GM18499 (cell line): ENCODE data around the gene LYRM7.
"Not testable (repeated sequence)": the region's sequence is repeated elsewhere in the genome, so short reads cannot be mapped to it uniquely, and the experiment has no call there.

Source experiments
- ATAC-seq: cut with Tn5 transposase; IDR thresholded peaks from one replicate; pipeline ENCODE4 v1.9.1; 2021; ENCODE audit warnings: moderate number of reproducible peaks; ENCODE audit not compliant: insufficient read depth, unreplicated experiment

LYRM7 gene

DNA sequence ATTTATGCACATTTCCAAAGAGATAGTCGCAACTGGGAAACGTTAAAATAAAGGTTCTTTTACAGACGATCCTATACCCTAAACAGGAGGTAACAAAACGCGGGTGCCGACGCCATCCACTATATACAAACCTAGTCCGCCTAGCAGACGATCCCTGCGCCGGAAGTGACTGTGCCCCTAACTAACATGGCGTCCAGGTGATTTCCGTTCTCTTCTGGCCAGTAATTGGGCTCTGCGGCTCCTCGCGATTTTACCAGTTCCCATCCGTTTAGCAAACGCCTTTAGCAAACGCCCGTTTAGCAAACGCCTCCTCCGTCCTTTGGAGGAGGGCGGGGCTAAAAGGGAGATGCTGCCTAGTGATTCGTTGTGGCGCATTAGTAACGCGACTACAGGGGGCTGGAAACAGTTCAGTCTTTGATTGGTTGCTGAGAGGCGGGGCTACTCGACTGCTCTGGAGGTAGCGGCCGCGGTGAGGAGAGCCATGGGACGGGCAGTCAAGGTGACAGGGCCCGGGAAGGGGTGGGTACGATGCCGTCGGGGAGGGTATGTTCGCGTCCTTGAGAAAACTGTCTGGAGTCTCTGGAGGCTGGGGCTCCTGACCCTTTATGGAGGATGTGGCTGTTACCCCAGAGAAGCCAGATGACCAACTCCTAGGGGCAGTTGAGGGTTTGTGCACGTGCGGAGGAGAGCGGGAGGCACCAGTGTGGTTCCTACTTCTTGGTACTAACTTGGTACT, at the start of gene LYRM7:
Gene LYRM7 (plus strand): TSS at position 405 of the 736 bp plus-strand sequence. CDS start 77 bp downstream, at position 482.
- ATAC-seq = peak; percentile 94

DNA sequence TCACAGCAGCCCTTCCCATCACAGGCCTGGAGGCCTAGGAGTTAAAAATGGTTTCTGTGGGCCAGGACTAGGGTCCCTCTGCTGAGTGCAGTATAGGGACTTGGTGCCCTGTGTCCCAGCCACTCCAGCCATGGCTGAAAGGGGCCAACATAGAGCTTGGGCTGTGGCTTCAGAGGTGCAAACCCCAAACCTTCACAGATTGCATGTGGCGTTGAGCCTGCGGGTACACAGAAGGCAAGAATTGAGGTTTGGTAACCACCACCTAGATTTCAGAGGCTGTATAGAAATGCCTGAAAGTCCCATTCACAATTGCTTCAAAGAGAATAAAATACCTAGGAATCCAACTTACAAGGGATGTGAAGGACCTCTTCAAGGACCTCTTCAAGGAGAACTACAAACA, 43.5 kb upstream of the LYRM7 start:
- not testable (repeated sequence) for ATAC-seq

DNA sequence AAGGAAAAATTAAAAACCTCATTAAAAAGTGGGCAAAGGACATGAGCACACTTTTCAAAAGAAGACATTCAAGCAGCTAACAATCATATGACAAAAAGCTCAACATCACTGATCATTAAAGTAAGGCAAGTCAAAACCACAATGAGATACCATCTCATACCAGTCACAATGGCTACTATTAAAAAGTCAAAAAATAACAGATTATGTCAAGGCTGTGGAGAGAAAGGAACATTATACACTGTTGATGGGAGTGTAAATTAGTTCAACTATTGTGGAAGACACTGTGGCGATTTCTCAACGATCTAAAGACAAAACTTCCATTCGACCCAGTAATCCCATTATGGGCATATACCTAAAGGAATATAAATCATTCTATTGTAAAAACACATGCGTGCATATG, 41.4 kb upstream of the LYRM7 start:
- ATAC-seq = no peak

DNA sequence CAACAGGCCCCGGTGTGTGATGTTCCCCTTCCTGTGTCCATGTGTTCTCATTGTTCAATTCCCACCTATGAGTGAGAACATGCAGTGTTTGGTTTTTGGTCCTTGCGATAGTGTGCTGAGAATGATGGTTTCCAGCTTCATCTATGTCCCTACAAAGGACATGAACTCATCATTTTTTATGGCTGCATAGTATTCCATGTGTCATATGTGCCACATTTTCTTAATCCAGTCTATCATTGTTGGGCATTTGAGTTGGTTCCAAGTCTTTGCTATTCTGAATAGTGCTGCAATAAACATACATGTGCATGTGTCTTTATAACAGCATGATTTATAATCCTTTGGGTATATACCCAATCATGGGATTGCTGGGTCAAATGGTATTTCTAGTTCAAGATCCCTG, 37.7 kb upstream of the LYRM7 start:
- ATAC-seq = not testable (repeated sequence)

DNA sequence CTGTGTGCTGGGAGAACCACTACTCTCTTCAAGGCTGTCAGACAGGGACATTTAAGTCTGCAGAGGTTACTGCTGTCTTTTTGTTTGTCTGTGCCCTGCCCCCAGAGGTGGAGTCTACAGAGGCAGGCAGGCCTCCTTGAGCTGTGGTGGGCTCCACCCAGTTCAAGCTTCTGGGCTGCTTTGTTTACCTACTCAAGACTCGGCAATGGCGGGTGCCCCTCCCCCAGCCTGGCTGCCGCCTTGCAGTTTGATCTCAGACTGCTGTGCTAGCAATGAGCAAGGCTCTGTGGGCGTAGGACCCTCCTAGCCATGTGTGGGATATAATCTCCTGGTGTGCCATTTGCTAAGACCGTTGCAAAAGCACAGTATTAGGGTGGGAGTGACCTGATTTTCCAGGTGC, 32.3 kb upstream of the LYRM7 start:
- not testable (repeated sequence) for ATAC-seq

DNA sequence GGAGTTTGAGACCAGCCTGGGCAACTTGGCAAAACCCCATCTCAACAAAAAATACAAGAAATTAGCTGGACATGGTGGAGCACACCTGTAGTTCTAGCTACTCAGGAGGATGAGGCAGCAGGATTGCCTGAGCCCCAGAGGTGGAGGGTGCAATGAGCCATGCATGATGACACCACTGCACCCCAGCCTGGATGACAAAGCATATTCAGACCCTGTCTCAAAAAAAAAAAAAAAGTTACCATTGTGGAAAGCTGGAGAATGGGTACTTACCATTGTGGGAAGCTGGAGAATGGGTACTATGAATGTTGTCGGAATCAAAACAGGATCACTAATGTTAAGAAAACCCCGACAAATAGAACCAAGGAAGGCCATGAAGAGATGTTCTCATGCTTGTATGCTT, 31.4 kb upstream of the LYRM7 start:
- no peak for ATAC-seq

DNA sequence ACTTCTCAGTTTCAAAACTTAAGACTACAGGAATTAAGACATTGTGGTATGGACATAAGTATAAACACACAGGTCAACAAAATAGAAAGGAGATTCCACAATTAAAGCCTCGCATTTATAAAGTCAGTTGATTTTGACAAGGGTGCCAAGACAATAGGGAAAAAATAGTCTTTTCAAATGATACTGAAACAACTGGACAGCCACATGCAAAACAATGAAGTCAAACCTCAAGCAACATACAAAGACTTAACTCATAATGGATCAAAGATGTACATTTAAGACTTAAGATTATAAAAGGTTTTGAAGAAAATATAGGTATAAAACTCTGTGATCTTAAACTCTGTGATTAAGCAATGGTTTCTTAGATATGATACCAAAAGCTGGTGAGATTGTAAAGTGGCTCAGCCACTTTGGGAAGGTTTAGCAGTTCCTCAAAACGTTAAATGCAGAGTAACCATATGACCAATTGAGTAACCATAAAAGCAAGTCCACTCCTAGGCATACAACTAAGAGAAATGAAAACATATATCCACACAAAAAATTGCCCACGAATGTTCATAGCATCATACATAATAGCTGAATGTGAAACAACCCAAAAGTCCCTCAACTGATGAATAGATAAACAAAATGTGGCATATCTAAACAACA, 27.6 kb upstream of the LYRM7 start:
- peak; percentile 54 for ATAC-seq

DNA sequence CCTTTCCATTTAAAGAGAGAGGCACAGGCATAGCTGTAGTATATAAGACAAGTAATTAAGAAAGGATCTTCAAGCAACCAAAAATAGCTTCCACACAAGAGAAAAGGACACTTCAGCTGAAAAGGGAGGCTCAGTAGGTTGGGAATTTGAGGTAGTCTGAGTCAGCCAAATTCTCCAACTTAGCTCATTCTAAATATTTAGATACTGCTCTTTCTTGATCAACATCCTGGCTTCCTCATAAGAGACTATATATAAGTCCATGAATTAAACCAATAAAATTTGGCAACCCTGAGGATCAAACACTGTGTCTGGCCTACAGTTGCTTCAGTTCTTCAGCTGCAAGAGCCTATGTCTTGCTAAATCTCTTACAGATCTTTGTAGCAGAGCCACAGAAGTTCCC, 23.5 kb upstream of the LYRM7 start:
- no peak for ATAC-seq

DNA sequence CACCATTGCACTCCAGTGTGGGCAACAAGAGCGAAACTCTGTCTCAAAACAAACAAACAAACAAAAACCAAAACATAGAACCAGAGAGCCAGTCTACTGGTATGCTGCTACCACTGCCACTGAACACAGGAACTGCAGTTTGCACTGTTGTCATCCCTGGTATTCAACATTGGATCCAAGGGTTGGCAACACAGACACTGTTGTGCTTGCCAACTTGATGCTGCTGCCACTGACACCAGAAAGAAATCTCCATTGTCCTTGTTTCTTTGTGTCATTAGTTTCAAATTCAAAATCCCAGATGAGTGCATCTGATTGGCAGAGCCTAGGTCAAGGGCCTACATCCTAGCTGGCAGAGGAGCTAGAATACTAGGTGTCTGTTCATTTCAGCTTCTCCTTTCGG, 21.9 kb upstream of the LYRM7 start:
- no peak for ATAC-seq

DNA sequence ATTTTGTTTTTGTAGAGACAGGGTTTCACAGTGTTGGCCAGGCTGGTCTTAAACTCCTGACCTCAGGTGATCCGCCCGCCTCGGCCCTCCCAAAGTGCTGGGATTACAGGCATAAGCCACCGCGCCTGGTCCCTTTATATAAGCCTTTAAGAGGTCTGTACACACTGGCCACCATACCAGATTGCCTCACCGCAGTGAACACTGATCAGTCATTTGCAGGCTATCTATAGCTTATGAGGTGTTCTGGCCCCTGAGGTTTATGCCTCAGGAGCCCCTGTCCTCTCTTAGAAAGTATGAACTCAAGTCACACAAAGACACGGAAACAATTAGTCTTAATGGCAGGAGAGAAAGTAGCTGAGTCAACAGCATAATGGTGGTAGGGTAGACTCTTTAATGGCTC, 20.3 kb upstream of the LYRM7 start:
- ATAC-seq = no peak

DNA sequence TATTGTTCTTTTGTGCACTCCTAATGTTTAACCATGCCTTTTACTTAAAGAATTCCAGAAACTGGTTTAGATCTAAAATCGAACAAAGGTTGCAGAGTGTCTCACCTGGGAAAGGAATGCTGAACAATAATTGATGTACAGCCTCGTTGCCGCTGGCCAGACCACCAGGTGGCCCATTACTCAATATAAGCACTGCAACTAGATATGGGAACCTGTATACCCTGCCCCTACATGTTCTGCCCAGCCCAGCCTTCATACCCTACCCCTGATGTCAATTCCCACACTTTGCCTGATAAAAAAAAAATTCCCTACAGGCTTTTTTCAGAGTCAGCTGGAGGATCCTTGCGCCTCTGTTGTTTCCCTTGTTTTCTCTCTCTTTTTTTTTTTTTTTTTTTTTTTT, 19.5 kb upstream of the LYRM7 start:
- ATAC-seq = no peak

DNA sequence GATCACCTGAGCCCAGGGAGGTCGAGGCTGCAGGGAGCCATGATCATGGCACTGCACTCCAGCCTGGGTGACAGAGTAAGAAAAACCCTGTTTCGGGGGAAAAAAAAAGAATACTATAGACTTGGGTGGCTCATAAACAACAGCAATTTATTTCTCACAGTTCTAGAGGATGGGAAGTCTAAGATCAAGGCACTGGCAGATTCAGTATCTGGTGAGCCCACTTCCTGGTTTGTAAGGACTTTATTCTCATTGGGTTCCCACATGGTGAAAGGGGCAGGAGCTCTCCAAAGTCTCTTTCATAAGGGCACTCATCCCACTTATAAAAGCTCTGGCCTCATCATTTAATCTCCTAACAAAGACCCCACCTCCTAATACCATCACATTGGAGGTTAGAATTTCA, 14.4 kb upstream of the LYRM7 start:
- ATAC-seq = no peak

DNA sequence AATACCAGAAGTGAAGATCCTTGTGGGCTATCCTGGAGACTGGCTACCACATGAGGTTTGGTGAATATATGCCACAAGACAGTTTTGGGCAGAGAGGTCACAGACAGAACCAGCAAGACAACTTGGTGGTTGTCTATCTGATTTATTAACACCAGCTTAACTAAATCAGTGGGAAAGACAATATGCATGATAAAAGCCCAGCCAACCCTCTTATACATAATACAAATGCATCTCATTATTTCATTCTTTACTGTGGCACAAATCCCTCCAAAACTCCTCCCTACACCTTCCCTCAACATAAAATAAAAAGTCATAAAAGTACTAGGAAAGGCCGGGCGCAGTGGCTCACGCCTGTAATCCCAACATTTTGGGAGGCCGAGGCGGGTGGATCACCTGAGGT, 13.8 kb upstream of the LYRM7 start:
- no peak for ATAC-seq

DNA sequence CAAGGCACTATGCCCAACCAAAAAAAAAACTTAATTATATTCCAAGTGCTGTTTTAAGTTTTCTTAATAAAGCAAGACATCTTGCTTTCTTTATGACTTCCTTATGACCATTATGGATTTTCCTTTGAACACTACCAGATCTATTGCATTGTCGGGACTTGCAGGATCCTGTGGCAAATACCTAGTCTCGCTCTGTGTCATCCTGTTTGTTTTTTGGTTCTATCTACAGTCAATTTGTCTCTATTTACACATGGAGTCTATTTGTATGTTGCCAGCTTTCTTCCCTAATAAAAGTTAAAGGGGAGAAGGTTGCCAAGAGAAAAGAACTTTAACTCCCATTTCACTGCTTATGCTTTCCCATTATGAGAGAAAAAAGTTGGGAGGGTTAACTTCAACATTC, 10.6 kb upstream of the LYRM7 start:
- no peak for ATAC-seq

DNA sequence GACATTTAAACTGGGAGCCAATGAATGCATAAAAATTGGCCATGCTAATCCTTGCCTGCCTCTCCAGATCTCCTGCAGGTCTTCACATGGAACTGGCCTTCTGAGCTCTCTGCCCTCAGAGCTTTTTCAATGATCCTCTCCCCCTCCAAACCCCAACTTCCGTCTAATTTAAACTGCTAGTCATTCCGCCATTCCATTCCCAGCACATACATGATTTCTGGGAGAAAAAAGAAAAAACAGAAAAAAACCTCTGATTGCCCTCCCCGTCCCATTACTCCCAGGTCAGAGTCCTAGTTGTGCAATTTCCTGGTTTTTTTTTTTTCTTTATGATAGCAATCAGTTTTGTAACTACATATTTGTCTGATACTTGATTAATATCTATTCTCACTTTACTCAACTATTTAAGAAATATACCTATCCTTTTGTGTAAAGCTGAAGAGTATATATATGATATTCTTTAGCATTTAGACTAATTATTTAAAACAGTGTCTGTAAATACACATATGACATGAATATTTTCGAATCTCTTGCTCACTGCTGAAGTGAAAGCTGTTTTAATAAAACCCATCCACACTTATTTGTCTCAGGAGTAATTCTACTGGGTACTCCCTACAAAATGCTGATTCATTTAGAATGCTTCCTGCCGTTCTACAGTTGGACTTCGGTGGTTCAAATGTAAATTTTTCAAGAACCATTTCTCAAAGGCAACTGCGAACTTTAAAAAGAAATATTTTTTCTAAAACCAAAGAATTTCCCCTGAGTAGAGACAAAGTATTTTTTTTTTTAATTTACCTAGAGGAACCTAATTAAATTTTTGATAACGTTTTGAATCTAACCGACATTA, 7.2 kb upstream of the LYRM7 start:
- no peak for ATAC-seq

DNA sequence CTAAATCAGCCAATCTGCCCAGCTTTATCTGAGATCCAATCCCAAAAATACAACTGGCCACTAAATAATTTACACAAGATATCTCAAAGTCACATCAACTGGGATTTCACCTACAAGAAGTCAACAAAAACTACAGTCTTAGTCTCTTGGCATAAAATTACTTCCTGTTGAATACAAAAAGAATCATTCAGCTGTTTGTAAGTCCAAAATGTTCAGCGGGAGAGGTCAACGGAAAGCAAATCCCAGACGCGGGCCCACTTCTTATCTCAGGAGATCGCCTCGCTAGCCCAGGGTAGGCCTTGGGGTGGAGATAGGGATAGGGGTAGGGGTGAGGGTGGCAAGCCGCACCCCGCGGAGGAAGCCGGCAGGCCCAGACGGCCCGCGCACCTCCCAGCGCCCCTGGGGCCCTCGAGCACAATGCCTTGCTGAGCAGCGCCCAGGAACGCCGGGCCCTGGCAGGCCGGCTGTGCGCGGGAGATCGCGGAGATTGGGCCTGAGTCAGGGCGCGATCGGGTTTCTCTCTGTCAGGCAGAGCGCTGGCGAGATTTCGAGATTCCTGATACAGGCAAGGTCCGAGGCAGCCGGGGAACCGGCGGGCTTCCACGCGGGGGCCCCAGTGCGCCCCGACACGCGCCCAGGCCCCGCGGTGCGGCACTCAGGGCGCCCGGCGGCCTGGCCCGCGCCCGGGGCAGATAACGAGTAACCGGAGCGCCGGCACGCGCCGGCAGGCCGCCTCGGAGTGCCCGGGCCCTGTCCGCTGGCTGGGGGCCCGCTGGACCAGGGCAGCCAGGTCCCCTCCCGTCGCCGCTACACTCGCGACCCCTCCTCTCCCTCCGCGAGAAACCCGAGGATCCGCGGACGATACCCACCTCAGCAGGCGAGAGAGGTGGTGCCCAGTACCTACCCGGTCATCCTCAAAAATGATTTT, 6.3 kb upstream of the LYRM7 start:
- peak; percentile 48 for ATAC-seq

DNA sequence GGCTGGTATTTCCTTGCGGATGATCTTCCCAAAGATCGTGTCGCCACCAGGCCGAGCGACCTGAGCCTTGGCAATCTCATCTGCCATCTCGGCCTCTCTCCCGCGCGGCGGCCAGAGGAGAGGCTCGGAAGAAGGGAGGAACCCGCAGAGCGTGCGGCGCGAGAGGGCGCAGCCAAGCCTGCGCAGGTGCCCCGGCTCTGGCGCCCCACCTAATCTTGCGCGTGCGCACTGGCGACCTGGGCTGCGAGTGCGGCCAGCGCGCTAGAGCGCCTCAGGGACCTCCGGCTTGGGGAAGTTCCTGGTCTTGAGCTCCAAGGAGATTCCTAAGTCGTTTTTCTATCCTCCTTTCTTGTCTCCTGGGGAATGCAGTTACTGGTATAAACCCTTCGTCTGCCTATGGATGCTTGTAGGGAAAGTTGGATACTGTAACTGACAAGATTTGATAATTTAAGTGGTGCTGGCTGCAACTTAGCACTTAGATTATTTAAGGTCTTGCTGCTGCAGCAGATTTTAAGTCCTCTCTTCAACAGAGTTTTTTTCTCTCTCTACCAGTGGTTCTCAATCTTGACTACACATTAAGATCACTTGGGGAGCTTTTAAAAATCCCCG, 5.5 kb upstream of the LYRM7 start, which contains the start of gene HINT1:
Gene HINT1 (minus strand): TSS at position 138 of the 609 bp plus-strand sequence. CDS start 51 bp downstream, at position 87.
- peak; percentile 62 for ATAC-seq

DNA sequence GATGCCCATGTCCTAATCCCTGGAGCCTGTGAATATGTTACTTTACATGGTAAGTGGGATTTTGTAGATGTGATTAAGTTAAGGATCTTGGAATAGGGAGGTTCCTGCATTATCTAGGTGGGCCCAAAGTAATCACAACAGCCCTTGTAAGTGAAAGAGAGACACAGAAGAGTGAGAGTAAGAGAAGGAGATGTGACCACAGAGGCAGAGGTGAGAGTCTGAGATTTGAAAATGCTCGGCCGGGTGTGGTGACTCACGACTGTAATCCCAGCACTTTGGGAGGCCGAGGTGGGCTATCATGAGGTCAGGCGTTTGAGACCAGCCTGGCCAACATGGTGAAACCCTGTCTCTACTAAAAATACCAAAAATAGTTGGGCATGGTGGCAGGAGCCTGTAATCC, 3.1 kb upstream of the LYRM7 start:
- ATAC-seq = no peak

DNA sequence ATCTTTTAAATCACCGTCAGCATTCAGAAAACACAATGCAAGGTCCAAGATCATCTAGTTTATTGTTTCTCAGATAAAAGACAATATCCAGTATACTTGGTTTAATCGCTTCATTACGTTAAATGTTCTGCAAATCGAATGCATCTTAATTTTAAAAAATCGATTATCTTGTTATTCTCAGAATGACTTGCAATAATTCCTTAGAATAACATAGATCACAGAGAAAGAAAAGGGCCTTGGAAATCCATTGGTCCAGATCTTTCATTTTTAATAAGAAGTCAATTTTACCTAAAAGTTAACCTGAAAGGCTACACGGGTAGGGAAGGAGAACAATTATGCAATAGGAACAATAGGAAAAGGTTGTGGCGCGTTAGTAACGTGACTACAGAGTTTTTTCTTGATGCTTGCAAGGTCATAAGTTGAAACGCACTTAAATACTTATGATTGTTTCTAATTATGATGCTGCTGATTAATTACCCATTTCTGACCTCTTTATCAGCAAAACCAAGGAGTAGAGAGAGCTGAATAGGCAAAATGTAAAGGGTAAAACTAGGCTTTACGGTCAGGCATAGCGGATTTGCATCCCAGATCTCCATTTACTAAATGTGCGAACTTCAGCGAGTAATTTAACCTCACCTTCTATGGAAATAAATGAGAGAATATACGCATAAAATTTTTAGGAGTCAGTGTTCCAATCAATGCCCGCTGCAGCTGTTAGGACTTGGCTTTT, 769 bp upstream of the LYRM7 start:
- ATAC-seq = no peak
